ENCODE results near the gene LRP1B.

GRCh38 chr2:140508756-140509155 is 1622.1 kb downstream of the LRP1B start:
- TF ChIP-seq YY1 (IDR thresholded peaks at IDR 0.05; ENCODE audit: insufficient read depth, insufficient read length) (no peak), ZNF274 (IDR thresholded peaks at IDR 0.05; ENCODE audit: low read depth, low read length) (no peak)

Data from NT2/D1 (cell line).